GM23338 (cell line): ENCODE measurements around the gene FOXP1. TPM values are rescaled to one million over a fixed set of nuclear protein-coding genes. Genes with fewer than 3 reads are reported as not detected.
"Not testable (repeated sequence)": the region's sequence is repeated elsewhere in the genome, so short reads cannot be mapped to it uniquely, and the experiment has no call there.

ENCODE experiments used
- ATAC-seq: fragments of 200-7000 bp; cut with Tn5 transposase; 3 replicates; pipeline ENCODE4 v1.9.1; 2020
- DNase-seq: peaks from one replicate; pipeline ENCODE4 v3.0.0-alpha.2; 2015; ENCODE audit warnings: low spot score
- H2AFZ ChIP-seq: fragments of 200-600 bp; sonication (generic); 2 replicates; pipeline ENCODE4 v1.8.0; 2016; ENCODE audit warnings: antibody characterized with exemption, mild to moderate bottlenecking, moderate library complexity
- H3F3A ChIP-seq: fragments of 200-600 bp; sonication (generic); replicated peaks from 2 replicates; pipeline ENCODE4 v1.8.0; 2017; ENCODE audit warnings: antibody characterized with exemption, mixed run types, low read depth
- H3K27ac ChIP-seq: fragments of 200-600 bp; sonication (generic); 2 replicates; pipeline ENCODE4 v1.6.1; 2016; ENCODE audit warnings: low read depth
- H3K27me3 ChIP-seq: fragments of 200-600 bp; sonication (generic); 2 replicates; pipeline ENCODE4 v1.8.0; 2016; ENCODE audit warnings: mild to moderate bottlenecking, mixed run types, moderate library complexity; ENCODE audit not compliant: insufficient read depth
- H3K36me3 ChIP-seq: fragments of 200-600 bp; sonication (generic); 2 replicates; pipeline ENCODE4 v1.8.0; 2016; ENCODE audit warnings: mild to moderate bottlenecking; ENCODE audit not compliant: insufficient read depth
- H3K4me1 ChIP-seq: fragments of 200-600 bp; sonication (generic); 2 replicates; pipeline ENCODE4 v1.8.0; 2016; ENCODE audit warnings: mild to moderate bottlenecking, moderate library complexity; ENCODE audit not compliant: insufficient read depth
- H3K4me2 ChIP-seq: fragments of 200-600 bp; sonication (generic); 2 replicates; pipeline ENCODE4 v1.7.1; 2017; ENCODE audit warnings: mixed run types
- H3K4me3 ChIP-seq: fragments of 200-600 bp; sonication (generic); 2 replicates; pipeline ENCODE4 v1.6.1; 2016; ENCODE audit warnings: mixed run types
- H3K79me2 ChIP-seq: fragments of 200-600 bp; sonication (generic); replicated peaks from 2 replicates; pipeline ENCODE4 v1.8.0; 2017; ENCODE audit warnings: mild to moderate bottlenecking; ENCODE audit not compliant: insufficient read depth
- H3K9me2 ChIP-seq: fragments of 200-600 bp; sonication (generic); 2 replicates; pipeline ENCODE4 v1.8.0; 2017; ENCODE audit not compliant: insufficient read depth
- H4K20me1 ChIP-seq: fragments of 200-600 bp; sonication (generic); replicated peaks from 2 replicates; pipeline ENCODE4 v1.8.0; 2017; ENCODE audit warnings: mild to moderate bottlenecking; ENCODE audit not compliant: insufficient read depth
- H3K27ac Mint-ChIP-seq: 2 replicates; pipeline ENCODE4 v1.8.0; 2020; ENCODE audit warnings: inconsistent platforms, mild to moderate bottlenecking, moderate library complexity, mixed read lengths
- H3K27me3 Mint-ChIP-seq: 3 replicates; pipeline ENCODE4 v1.8.0; 2022; ENCODE audit warnings: low read depth, mild to moderate bottlenecking, moderate library complexity, mixed read lengths, inconsistent platforms; ENCODE audit not compliant: insufficient read depth, poor library complexity
- H3K36me3 Mint-ChIP-seq: 3 replicates; pipeline ENCODE4 v1.8.0; 2021; ENCODE audit warnings: low read depth, mild to moderate bottlenecking, inconsistent platforms, moderate library complexity, mixed read lengths
- H3K4me1 Mint-ChIP-seq: 3 replicates; pipeline ENCODE4 v1.8.0; 2020; ENCODE audit warnings: mild to moderate bottlenecking, inconsistent platforms, mixed read lengths
- H3K4me3 Mint-ChIP-seq: 3 replicates; pipeline ENCODE4 v1.8.0; 2021; ENCODE audit warnings: moderate library complexity, mild to moderate bottlenecking, inconsistent platforms, mixed read lengths
- H3K9me3 Mint-ChIP-seq: 3 replicates; pipeline ENCODE4 v1.8.0; 2020; ENCODE audit warnings: moderate library complexity, mild to moderate bottlenecking, inconsistent platforms, mixed read lengths
- CREB1 ChIP-seq: fragments of 250-450 bp; sonication (Bioruptor Pico); IDR thresholded peaks from 2 replicates; pipeline ENCODE4 v1.5.0; 2020; ENCODE audit warnings: low read depth, mild to moderate bottlenecking, moderate library complexity
- EZH2 ChIP-seq: fragments of 200-600 bp; sonication (generic); IDR thresholded peaks from one replicate; pipeline ENCODE4 v1.8.0; 2017; ENCODE audit warnings: antibody characterized with exemption, mild to moderate bottlenecking, low read depth; ENCODE audit not compliant: unreplicated experiment
- EZH2phosphoT487 ChIP-seq: fragments of 200-600 bp; sonication (generic); IDR thresholded peaks from one replicate; pipeline ENCODE4 v1.8.1; 2018; ENCODE audit warnings: antibody characterized with exemption; ENCODE audit not compliant: unreplicated experiment
- JUNB ChIP-seq: IDR thresholded peaks from one replicate; pipeline ENCODE4 v1.6.1; 2016; ENCODE audit warnings: antibody characterized with exemption; ENCODE audit not compliant: unreplicated experiment
- POLR2AphosphoS5 ChIP-seq: IDR thresholded peaks from 2 replicates; pipeline ENCODE4 v1.6.1; 2016; ENCODE audit warnings: antibody characterized with exemption, low read depth
- STAT1 ChIP-seq: IDR thresholded peaks from one replicate; pipeline ENCODE4 v1.6.1; 2016; ENCODE audit warnings: antibody characterized with exemption; ENCODE audit not compliant: unreplicated experiment
- ZNF114 ChIP-seq: fragments of 250-450 bp; sonication (Bioruptor Pico); IDR thresholded peaks from 2 replicates; pipeline ENCODE4 v1.5.0; 2020; ENCODE audit warnings: mild to moderate bottlenecking, moderate library complexity
- polyA plus RNA-seq: library from polyadenylated mRNA; unstranded; fragments of >200 nt; fragmentation: Nextera tagmentation; extraction: Ambion mirVana; gene quantifications from 2 replicates; pipeline ENCODE4 v1.2.1, GENCODE V29; 2016
- total RNA-seq: library from RNA; depleted of rRNA; stranded (reverse); fragments of >200 nt; shearing (Covaris generic); gene quantifications from 2 replicates; pipeline ENCODE4 v1.2.3, GENCODE V29; 2014
- TF ChIP-seq, protein P1 (sequence below): IDR thresholded peaks from one replicate; pipeline ENCODE4 v1.6.1; 2018; ENCODE audit warnings: antibody characterized with exemption; ENCODE audit not compliant: unreplicated experiment
- TF ChIP-seq, protein P2 (sequence below): IDR thresholded peaks from 2 replicates; pipeline ENCODE4 v1.6.1; 2016; ENCODE audit warnings: antibody characterized with exemption
- TF ChIP-seq, protein P3 (sequence below): fragments of 250-450 bp; sonication (Bioruptor Pico); IDR thresholded peaks from 2 replicates; pipeline ENCODE4 v1.5.0; 2020; ENCODE audit warnings: mild to moderate bottlenecking, moderate library complexity

FOXP1 gene
- total and polyA plus RNA-seq, 2 experiments from 2014 or later: 32.9 to 35.5 TPM

DNA sequence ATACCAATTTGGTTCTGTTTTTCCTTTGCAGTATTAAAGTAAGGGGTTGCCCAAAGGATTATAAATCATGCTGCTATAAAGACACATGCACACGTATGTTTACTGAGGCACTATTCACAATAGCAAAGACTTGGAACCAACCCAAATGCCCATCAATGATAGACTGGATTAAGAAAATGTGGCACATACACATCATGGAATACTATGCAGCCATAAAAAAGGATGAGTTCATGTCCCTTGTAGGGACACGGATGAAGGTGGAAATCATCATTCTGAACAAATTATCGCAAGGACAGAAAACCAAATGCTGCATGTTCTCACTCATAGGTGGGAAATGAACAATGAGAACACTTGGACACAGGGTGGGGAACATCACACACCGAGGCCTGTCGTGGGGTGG lies 259.3 kb downstream of the FOXP1 start:
- not testable (repeated sequence) for H3K36me3 Mint-ChIP-seq, DNase-seq, H3F3A ChIP-seq, H3K4me3 ChIP-seq, H3K4me1 ChIP-seq, H3K27ac Mint-ChIP-seq, H3K36me3 ChIP-seq, H3K9me2 ChIP-seq, H3K4me2 ChIP-seq, H3K4me1 Mint-ChIP-seq, H3K27me3 ChIP-seq, H3K27me3 Mint-ChIP-seq, H3K4me3 Mint-ChIP-seq, H4K20me1 ChIP-seq, ATAC-seq, H3K27ac ChIP-seq, H3K79me2 ChIP-seq, H3K9me3 Mint-ChIP-seq, H2AFZ ChIP-seq

DNA sequence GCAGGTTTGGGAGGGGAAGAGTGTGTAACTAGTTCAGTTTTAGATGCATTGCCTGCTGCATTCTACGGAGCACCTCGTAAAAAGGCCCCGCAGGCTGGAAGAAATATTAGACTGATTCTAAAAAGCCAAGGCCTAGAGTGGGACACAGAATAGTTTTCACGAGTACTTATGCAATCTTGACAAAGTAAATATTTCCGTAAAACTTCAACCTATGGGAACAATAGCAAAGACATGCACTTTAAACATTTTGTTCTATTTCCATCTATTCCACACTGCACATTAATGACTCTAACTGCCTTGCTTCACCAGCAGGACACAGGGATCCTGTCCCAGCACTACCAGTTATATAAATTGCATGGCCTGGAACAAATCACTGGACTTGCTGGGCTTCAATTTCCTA lies 260.0 kb downstream of the FOXP1 start:
- Mint-ChIP-seq H3K4me1 (no peaks in the 10 kb centered on the region), H3K27ac (no peak overlapping the region), H3K4me3 (no peak overlapping the region), H3K9me3 (no peaks in the 10 kb centered on the region), H3K27me3 (no peaks in the 10 kb centered on the region), H3K36me3 (no peaks in the 10 kb centered on the region)
- H3F3A ChIP-seq: no peaks in the 10 kb centered on the region
- no peaks in the 10 kb centered on the region for H3K36me3 ChIP-seq
- no peaks in the 10 kb centered on the region for H4K20me1 ChIP-seq
- H3K79me2 ChIP-seq: 0 out of 2 replicates have a peak, but pooled peaks cover 3% of the 10 kb centered on the region
- no peaks in the 10 kb centered on the region for H3K4me1 ChIP-seq
- DNase-seq (no peak), ATAC-seq (no peak)
- no peak overlapping the region for H3K4me2 ChIP-seq
- H3K9me2 ChIP-seq: no peaks in the 10 kb centered on the region
- H3K27me3 ChIP-seq: no peaks in the 10 kb centered on the region
- H3K27ac ChIP-seq: no peak overlapping the region
- no peak overlapping the region for H3K4me3 ChIP-seq
- H2AFZ ChIP-seq: no peak overlapping the region
- TF ChIP-seq, protein P1, sequence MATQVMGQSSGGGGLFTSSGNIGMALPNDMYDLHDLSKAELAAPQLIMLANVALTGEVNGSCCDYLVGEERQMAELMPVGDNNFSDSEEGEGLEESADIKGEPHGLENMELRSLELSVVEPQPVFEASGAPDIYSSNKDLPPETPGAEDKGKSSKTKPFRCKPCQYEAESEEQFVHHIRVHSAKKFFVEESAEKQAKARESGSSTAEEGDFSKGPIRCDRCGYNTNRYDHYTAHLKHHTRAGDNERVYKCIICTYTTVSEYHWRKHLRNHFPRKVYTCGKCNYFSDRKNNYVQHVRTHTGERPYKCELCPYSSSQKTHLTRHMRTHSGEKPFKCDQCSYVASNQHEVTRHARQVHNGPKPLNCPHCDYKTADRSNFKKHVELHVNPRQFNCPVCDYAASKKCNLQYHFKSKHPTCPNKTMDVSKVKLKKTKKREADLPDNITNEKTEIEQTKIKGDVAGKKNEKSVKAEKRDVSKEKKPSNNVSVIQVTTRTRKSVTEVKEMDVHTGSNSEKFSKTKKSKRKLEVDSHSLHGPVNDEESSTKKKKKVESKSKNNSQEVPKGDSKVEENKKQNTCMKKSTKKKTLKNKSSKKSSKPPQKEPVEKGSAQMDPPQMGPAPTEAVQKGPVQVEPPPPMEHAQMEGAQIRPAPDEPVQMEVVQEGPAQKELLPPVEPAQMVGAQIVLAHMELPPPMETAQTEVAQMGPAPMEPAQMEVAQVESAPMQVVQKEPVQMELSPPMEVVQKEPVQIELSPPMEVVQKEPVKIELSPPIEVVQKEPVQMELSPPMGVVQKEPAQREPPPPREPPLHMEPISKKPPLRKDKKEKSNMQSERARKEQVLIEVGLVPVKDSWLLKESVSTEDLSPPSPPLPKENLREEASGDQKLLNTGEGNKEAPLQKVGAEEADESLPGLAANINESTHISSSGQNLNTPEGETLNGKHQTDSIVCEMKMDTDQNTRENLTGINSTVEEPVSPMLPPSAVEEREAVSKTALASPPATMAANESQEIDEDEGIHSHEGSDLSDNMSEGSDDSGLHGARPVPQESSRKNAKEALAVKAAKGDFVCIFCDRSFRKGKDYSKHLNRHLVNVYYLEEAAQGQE: no peak
- TF ChIP-seq JUNB: no peak
- TF ChIP-seq STAT1: no peak
- no peak for TF ChIP-seq CREB1 (CRISPR knock-in tag)
- no peak for TF ChIP-seq EZH2phosphoT487
- no peak for TF ChIP-seq POLR2AphosphoS5
- TF ChIP-seq, protein P2, sequence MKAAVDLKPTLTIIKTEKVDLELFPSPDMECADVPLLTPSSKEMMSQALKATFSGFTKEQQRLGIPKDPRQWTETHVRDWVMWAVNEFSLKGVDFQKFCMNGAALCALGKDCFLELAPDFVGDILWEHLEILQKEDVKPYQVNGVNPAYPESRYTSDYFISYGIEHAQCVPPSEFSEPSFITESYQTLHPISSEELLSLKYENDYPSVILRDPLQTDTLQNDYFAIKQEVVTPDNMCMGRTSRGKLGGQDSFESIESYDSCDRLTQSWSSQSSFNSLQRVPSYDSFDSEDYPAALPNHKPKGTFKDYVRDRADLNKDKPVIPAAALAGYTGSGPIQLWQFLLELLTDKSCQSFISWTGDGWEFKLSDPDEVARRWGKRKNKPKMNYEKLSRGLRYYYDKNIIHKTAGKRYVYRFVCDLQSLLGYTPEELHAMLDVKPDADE: no peak
- TF ChIP-seq ZNF114: no peak
- no peak for TF ChIP-seq EZH2
- TF ChIP-seq, protein P3, sequence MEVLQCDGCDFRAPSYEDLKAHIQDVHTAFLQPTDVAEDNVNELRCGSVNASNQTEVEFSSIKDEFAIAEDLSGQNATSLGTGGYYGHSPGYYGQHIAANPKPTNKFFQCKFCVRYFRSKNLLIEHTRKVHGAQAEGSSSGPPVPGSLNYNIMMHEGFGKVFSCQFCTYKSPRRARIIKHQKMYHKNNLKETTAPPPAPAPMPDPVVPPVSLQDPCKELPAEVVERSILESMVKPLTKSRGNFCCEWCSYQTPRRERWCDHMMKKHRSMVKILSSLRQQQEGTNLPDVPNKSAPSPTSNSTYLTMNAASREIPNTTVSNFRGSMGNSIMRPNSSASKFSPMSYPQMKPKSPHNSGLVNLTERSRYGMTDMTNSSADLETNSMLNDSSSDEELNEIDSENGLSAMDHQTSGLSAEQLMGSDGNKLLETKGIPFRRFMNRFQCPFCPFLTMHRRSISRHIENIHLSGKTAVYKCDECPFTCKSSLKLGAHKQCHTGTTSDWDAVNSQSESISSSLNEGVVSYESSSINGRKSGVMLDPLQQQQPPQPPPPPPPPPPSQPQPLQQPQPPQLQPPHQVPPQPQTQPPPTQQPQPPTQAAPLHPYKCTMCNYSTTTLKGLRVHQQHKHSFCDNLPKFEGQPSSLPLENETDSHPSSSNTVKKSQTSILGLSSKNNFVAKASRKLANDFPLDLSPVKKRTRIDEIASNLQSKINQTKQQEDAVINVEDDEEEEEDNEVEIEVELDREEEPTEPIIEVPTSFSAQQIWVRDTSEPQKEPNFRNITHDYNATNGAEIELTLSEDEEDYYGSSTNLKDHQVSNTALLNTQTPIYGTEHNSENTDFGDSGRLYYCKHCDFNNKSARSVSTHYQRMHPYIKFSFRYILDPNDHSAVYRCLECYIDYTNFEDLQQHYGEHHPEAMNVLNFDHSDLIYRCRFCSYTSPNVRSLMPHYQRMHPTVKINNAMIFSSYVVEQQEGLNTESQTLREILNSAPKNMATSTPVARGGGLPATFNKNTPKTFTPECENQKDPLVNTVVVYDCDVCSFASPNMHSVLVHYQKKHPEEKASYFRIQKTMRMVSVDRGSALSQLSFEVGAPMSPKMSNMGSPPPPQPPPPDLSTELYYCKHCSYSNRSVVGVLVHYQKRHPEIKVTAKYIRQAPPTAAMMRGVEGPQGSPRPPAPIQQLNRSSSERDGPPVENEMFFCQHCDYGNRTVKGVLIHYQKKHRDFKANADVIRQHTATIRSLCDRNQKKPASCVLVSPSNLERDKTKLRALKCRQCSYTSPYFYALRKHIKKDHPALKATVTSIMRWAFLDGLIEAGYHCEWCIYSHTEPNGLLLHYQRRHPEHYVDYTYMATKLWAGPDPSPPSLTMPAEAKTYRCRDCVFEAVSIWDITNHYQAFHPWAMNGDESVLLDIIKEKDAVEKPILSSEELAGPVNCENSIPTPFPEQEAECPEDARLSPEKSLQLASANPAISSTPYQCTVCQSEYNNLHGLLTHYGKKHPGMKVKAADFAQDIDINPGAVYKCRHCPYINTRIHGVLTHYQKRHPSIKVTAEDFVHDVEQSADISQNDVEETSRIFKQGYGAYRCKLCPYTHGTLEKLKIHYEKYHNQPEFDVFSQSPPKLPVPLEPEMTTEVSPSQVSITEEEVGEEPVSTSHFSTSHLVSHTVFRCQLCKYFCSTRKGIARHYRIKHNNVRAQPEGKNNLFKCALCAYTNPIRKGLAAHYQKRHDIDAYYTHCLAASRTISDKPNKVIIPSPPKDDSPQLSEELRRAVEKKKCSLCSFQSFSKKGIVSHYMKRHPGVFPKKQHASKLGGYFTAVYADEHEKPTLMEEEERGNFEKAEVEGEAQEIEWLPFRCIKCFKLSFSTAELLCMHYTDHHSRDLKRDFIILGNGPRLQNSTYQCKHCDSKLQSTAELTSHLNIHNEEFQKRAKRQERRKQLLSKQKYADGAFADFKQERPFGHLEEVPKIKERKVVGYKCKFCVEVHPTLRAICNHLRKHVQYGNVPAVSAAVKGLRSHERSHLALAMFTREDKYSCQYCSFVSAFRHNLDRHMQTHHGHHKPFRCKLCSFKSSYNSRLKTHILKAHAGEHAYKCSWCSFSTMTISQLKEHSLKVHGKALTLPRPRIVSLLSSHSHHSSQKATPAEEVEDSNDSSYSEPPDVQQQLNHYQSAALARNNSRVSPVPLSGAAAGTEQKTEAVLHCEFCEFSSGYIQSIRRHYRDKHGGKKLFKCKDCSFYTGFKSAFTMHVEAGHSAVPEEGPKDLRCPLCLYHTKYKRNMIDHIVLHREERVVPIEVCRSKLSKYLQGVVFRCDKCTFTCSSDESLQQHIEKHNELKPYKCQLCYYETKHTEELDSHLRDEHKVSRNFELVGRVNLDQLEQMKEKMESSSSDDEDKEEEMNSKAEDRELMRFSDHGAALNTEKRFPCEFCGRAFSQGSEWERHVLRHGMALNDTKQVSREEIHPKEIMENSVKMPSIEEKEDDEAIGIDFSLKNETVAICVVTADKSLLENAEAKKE (CRISPR knock-in tag): no peak
